ENCODE measurements around the gene CLN5. TPM values are rescaled to one million over a fixed set of nuclear protein-coding genes. Genes with fewer than 3 reads are reported as not detected.

CLN5 gene
- total RNA-seq, 1 donor from 2014 or later = 38.2 TPM

DNA sequence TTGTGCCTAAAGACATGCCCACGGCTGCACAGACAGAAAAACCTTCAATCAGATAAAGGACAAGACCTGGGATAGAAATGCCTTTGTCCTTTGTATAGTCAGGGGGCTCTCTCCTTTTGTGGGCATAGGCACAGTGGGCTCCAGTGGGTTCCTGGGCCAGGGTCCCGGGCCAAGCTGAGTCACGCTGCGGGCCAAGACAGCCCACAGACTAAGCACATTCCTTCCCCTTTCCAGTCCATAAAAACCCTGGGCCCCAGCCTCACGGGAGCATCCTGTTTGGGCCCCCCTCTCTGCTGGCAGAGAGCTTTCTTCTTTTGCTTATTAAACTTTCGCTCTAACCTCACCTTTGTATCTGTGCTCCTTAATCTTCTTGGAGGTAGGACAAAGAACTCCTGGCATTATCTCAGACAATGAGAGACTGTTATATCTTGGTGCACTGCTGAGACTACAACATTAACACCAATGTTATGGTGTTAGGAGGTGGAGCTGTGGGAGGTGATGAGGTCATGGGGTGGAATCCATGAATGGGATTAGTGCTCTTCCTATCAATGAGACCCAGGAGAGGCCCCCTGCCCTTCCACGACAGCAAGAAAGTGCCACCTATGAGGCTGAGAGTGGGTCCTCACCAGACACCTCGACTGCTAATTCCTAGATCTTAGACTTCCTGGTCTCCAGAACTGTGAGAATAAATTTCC is 55.9 kb downstream of the CLN5 start:
- TF ChIP-seq, protein P1, sequence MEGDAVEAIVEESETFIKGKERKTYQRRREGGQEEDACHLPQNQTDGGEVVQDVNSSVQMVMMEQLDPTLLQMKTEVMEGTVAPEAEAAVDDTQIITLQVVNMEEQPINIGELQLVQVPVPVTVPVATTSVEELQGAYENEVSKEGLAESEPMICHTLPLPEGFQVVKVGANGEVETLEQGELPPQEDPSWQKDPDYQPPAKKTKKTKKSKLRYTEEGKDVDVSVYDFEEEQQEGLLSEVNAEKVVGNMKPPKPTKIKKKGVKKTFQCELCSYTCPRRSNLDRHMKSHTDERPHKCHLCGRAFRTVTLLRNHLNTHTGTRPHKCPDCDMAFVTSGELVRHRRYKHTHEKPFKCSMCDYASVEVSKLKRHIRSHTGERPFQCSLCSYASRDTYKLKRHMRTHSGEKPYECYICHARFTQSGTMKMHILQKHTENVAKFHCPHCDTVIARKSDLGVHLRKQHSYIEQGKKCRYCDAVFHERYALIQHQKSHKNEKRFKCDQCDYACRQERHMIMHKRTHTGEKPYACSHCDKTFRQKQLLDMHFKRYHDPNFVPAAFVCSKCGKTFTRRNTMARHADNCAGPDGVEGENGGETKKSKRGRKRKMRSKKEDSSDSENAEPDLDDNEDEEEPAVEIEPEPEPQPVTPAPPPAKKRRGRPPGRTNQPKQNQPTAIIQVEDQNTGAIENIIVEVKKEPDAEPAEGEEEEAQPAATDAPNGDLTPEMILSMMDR (IDR thresholded peaks at IDR 0.05) = no peak
- H3K4me3 ChIP-seq = no peak overlapping the region
- H3K27ac ChIP-seq = no peak overlapping the region
- peaks cover 12% of the 10 kb centered on the region for H3K4me1 ChIP-seq
- no peak for DNase-seq
- H3K9me3 ChIP-seq = no peaks in the 10 kb centered on the region
- no peaks in the 10 kb centered on the region for H3K27me3 ChIP-seq (ENCODE audit: low read depth)
- no peak for ATAC-seq
- H3K36me3 ChIP-seq = peaks cover 83% of the 10 kb centered on the region
- intact Hi-C loops (cut with DNase I) = no loop called here

DNA sequence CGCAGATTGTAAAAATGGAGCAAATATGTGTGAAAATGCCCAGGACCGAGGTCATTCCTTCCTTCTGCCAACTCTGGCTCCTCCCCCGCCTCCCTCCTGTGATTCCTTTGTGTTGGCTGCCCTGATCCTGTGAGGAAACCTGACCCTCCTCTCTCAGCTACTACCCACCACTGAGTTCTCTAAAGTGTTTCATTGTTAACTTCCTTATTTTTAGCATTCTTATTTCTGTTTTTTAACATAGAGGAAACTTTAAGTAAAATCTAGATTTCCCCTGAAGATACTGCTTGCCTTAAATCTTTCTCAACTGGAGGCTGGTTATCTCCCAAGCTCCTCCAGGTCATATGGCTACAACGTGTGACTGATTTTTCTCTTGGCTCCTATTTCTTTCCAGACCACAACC is 56.8 kb downstream of the CLN5 start:
- Histone ChIP-seq H3K4me3 (no peak overlapping the region), H3K36me3 (peaks cover 88% of the 10 kb centered on the region), H3K27me3 (ENCODE audit: low read depth) (no peaks in the 10 kb centered on the region), H3K9me3 (no peaks in the 10 kb centered on the region), H3K4me1 (peaks cover 12% of the 10 kb centered on the region), H3K27ac (no peak overlapping the region)
- ATAC-seq (peak; percentile 65 to 68), DNase-seq (no peak)
- TF ChIP-seq, protein P1 (IDR thresholded peaks at IDR 0.05) = no peak
- intact Hi-C loops (cut with DNase I) = no loop called here

DNA sequence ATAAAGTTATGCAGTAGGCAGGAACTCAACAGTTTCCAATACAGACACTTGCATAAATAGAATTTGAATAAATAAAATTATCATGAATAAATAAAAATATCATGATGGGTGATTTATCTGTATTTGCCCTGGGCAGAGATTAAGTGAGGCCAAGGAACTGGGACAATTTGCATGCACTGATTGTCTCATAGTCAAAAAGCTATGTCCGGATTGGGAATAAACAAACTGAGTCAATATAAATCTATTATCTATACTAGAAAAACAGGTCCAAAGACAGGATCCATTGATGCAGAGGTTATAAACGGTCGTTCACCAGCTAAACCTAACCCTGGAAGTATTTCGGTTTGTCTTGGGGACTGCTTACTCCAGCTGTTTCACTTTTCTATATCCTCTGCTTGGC is 61.3 kb downstream of the CLN5 start:
- no peak overlapping the region for H3K4me3 ChIP-seq
- H3K9me3 ChIP-seq = no peaks in the 10 kb centered on the region
- no peaks in the 10 kb centered on the region for H3K27me3 ChIP-seq (ENCODE audit: low read depth)
- peaks cover 91% of the 10 kb centered on the region for H3K36me3 ChIP-seq
- TF ChIP-seq, protein P1 (IDR thresholded peaks at IDR 0.05) = no peak
- no peak overlapping the region for H3K27ac ChIP-seq
- DNase-seq (no peak), ATAC-seq (no peak)
- intact Hi-C loops (cut with DNase I) = no loop called here
- H3K4me1 ChIP-seq = peaks cover 12% of the 10 kb centered on the region

Other genes starting within 250 kb of the CLN5 start
- gene KCTD12, start 105.7 kb upstream of the CLN5 start, total RNA-seq = 162 TPM
- gene ACOD1, start 43.6 kb upstream of the CLN5 start, total RNA-seq = not detected
- gene FBXL3, start 35.1 kb downstream of the CLN5 start, total RNA-seq = 57.7 TPM